SK-N-SH (cell line): ENCODE measurements around the gene TLDC2. TPM values are rescaled to one million over a fixed set of nuclear protein-coding genes. Genes with fewer than 3 reads are reported as not detected.
"Not testable (repeated sequence)": the region's sequence is repeated elsewhere in the genome, so short reads cannot be mapped to it uniquely, and the experiment has no call there.

Experiments
- CTCF ChIA-PET: fragments of 300-600, 350-600 bp; formaldehyde crosslinking; extraction: SDS; loops from one replicate; lab custom pipeline; 2021; lab: Yijun Ruan, JAX
- POLR2A ChIA-PET: fragments of 350-600 bp; sonication (Branson Sonifier 250); formaldehyde crosslinking; extraction: SDS; loops from one replicate; lab custom pipeline; 2020; ENCODE audit warnings: antibody characterized with exemption, inconsistent platforms; lab: Yijun Ruan, JAX
- DNase-seq: peaks from one replicate; pipeline ENCODE4 v3.0.0; 2012
- H2AFZ ChIP-seq: fragments of 200-600 bp; sonication (generic); 2 replicates; pipeline ENCODE4 v1.8.1; 2016; ENCODE audit warnings: antibody characterized with exemption, mild to moderate bottlenecking, low read depth
- H3F3A ChIP-seq: fragments of 200-600 bp; sonication (generic); replicated peaks from 2 replicates; pipeline ENCODE3; 2016; ENCODE audit warnings: antibody characterized with exemption, mild to moderate bottlenecking; ENCODE audit not compliant: insufficient read depth
- H3K27ac ChIP-seq, 2 experiments: fragments of 200-500 bp in 1 of 2; fragments of 200-600 bp in 1 of 2; sonication (Bioruptor generic) in 1 of 2; sonication (generic), shearing (Covaris generic) in 1 of 2; 2 replicates each; pipeline versions ENCODE4 v1.5.1 to v1.6.1; 2014 to 2016; ENCODE audit warnings: low read depth in 2 of 2, inconsistent platforms in 1 of 2, low read length in 1 of 2, mild to moderate bottlenecking in 1 of 2, mixed read lengths in 1 of 2
- H3K27me3 ChIP-seq: fragments of 200-600 bp; sonication (generic), shearing (Covaris generic); 2 replicates; pipeline ENCODE4 v1.6.1; 2016; ENCODE audit warnings: mixed run types; ENCODE audit not compliant: insufficient read depth
- H3K36me3 ChIP-seq, 2 experiments: fragments of 200-500 bp in 1 of 2; fragments of 200-600 bp in 1 of 2; sonication (Bioruptor generic) in 1 of 2; sonication (generic) in 1 of 2; replicated peaks in 1 of 2; 2 replicates each; pipeline versions ENCODE3 to v1.5.1; 2014 to 2016; ENCODE audit warnings: low read length in 1 of 2, mild to moderate bottlenecking in 1 of 2; ENCODE audit not compliant: insufficient read depth in 2 of 2, control insufficient read depth in 1 of 2
- H3K4me1 ChIP-seq, 2 experiments: fragments of 200-500 bp in 1 of 2; fragments of 200-600 bp in 1 of 2; sonication (Bioruptor generic) in 1 of 2; sonication (generic), shearing (Covaris generic) in 1 of 2; 2 replicates each; pipeline versions ENCODE4 v1.5.1 to v1.6.1; 2014 to 2016; ENCODE audit warnings: low read depth in 1 of 2, low read length in 1 of 2, mixed run types in 1 of 2; ENCODE audit not compliant: insufficient read depth in 2 of 2, control insufficient read depth in 1 of 2
- H3K4me2 ChIP-seq: fragments of 200-600 bp; sonication (generic), shearing (Covaris generic); 2 replicates; pipeline ENCODE4 v1.6.1; 2017; ENCODE audit warnings: mixed run types
- H3K4me3 ChIP-seq, 2 experiments: fragments of 200-500 bp in 1 of 2; fragments of 200-600 bp in 1 of 2; sonication (Bioruptor generic) in 1 of 2; sonication (generic), shearing (Covaris generic) in 1 of 2; 2 replicates each; pipeline versions ENCODE4 v1.5.1 to v1.8.1; 2014 to 2016; ENCODE audit warnings: low read depth in 2 of 2, inconsistent platforms in 1 of 2, low read length in 1 of 2, mild to moderate bottlenecking in 1 of 2, mixed read lengths in 1 of 2, moderate library complexity in 1 of 2
- H3K79me2 ChIP-seq: fragments of 200-600 bp; sonication (generic); 2 replicates; pipeline ENCODE4 v1.8.1; 2017; ENCODE audit warnings: mild to moderate bottlenecking; ENCODE audit not compliant: insufficient read depth
- H3K9ac ChIP-seq: fragments of 200-600 bp; sonication (generic); 2 replicates; pipeline ENCODE4 v1.6.1; 2017; ENCODE audit warnings: mixed run types
- H3K9me2 ChIP-seq: fragments of 200-600 bp; sonication (generic); 2 replicates; pipeline ENCODE4 v1.6.1; 2017; ENCODE audit warnings: mixed run types
- H3K9me3 ChIP-seq: fragments of 200-600 bp; sonication (generic); 2 replicates; pipeline ENCODE4 v1.6.1; 2017; ENCODE audit warnings: mixed run types, mild to moderate bottlenecking, moderate library complexity
- H4K20me1 ChIP-seq: fragments of 200-600 bp; sonication (generic); 2 replicates; pipeline ENCODE4 v1.6.1; 2017; ENCODE audit warnings: mild to moderate bottlenecking, mixed run types; ENCODE audit not compliant: insufficient read depth
- CHD2 ChIP-seq: fragments of 150-350 bp; IDR thresholded peaks from 2 replicates; pipeline ENCODE4 v1.6.1; 2018; ENCODE audit warnings: low read length; ENCODE audit not compliant: partially characterized antibody
- EP300 ChIP-seq, 2 experiments: IDR thresholded peaks; 2 replicates each; pipeline versions ENCODE4 v1.4.0 to v1.6.1; 2012; ENCODE audit warnings: borderline replicate concordance in 1 of 2, low read depth in 1 of 2, low read length in 1 of 2
- FOSL2 ChIP-seq: IDR thresholded peaks from 2 replicates; pipeline ENCODE4 v1.4.0; 2012; ENCODE audit warnings: low read depth, mild to moderate bottlenecking, moderate library complexity, borderline replicate concordance
- FOXM1 ChIP-seq: IDR thresholded peaks from 2 replicates; pipeline ENCODE4 v1.4.0; 2012; ENCODE audit warnings: low read depth, mild to moderate bottlenecking
- GABPA ChIP-seq: IDR thresholded peaks from 2 replicates; pipeline ENCODE4 v1.4.0; 2012; ENCODE audit warnings: low read depth, mild to moderate bottlenecking
- GATA2 ChIP-seq: sonication (generic); formaldehyde crosslinking; IDR thresholded peaks from 2 replicates; pipeline ENCODE4 v1.5.0; 2020; ENCODE audit warnings: mild to moderate bottlenecking, missing genetic modification reagents
- MAX ChIP-seq: IDR thresholded peaks from 2 replicates; pipeline ENCODE4 v1.4.0; 2012; ENCODE audit warnings: low read depth
- MXI1 ChIP-seq: IDR thresholded peaks from 2 replicates; pipeline ENCODE4 v1.6.1; 2012; ENCODE audit warnings: mild to moderate bottlenecking, low read depth, low read length, improper control_type of control experiment
- NFIC ChIP-seq: IDR thresholded peaks from 2 replicates; pipeline ENCODE4 v1.4.0; 2012; ENCODE audit warnings: borderline replicate concordance
- PBX3 ChIP-seq: IDR thresholded peaks from 2 replicates; pipeline ENCODE4; 2012
- RAD21 ChIP-seq: IDR thresholded peaks from 2 replicates; pipeline ENCODE4 v1.6.1; 2012; ENCODE audit warnings: mild to moderate bottlenecking, low read length
- RXRA ChIP-seq: IDR thresholded peaks from 2 replicates; pipeline ENCODE4 v1.4.0; 2012; ENCODE audit warnings: low read depth, mild to moderate bottlenecking, borderline replicate concordance
- TCF12 ChIP-seq: IDR thresholded peaks from 2 replicates; pipeline ENCODE4 v1.4.0; 2012
- USF2 ChIP-seq: fragments of 150-350 bp; IDR thresholded peaks from 2 replicates; pipeline ENCODE4 v1.6.1; 2017; ENCODE audit warnings: antibody characterized with exemption, low read length, low read depth, borderline replicate concordance
- WGBS: methylation state at CpG from one replicate; pipeline ENCODE4 v1.1.6; 2017; ENCODE audit warnings: low lambda C conversion rate; 5-methylcytosine and 5-hydroxymethylcytosine counted together
- polyA plus RNA-seq, 3 experiments: library from polyadenylated mRNA; depleted of rRNA; stranded (reverse); fragments of >200 nt; gene quantifications; 2 replicates each; pipeline ENCODE4 v1.2.3, GENCODE V29; 2012

Gene TLDC2
- polyA plus RNA-seq, 1 of the 3 experiments (the other 2 are of a cell fraction), result 0.02 TPM

- H3K79me2 ChIP-seq, result no peaks in the 10 kb centered on the region
- no peaks in the 10 kb centered on the region for H3F3A ChIP-seq
- ChIA-PET POLR2A (no interaction called here), CTCF (interaction anchor here (0.6 to 1.4 kb wide), 2 partner anchors 8 to 24 kb away, joined by 4 to 5 read pairs; no protein-coding TSS in a partner anchor)
- WGBS, result 95% methylated on average over 2 of the region's 2 CpGs
- no peaks in the 10 kb centered on the region for H3K9me2 ChIP-seq
- no peak overlapping the region for H3K27ac ChIP-seq
- H3K27me3 ChIP-seq, result no peaks in the 10 kb centered on the region
- no peaks in the 10 kb centered on the region for H4K20me1 ChIP-seq
- no peak overlapping the region for H3K9ac ChIP-seq
- H3K4me1 ChIP-seq, result no peaks in the 10 kb centered on the region
- H3K9me3 ChIP-seq, result no peaks in the 10 kb centered on the region
- H2AFZ ChIP-seq, result no peak overlapping the region
- H3K36me3 ChIP-seq, result peaks cover 0 to 3% of the 10 kb centered on the region in 2 experiments
- no peak for TF ChIP-seq RAD21
- no peak for TF ChIP-seq TCF12
- TF ChIP-seq MXI1, result no peak
- no peak for TF ChIP-seq EP300 (IDR thresholded peaks at IDR 0.05; ENCODE audit: borderline replicate concordance in 1 of 2, low read depth in 1 of 2, low read length in 1 of 2)
- TF ChIP-seq PBX3, result no peak
- TF ChIP-seq CHD2, result no peak
- TF ChIP-seq NFIC, result no peak
- TF ChIP-seq MAX, result no peak
- no peak for TF ChIP-seq GATA2 (CRISPR knock-in tag)
- no peak for TF ChIP-seq FOSL2
- TF ChIP-seq GABPA, result no peak
- TF ChIP-seq FOXM1, result no peak
- H3K4me3 ChIP-seq, result no peak overlapping the region
- DNase-seq, result no peak
- H3K4me2 ChIP-seq, result no peak overlapping the region
These were observed 19.1 kb downstream of the TLDC2 start for GRCh38 chr20:36895036-36895435.

GRCh38 chr20:36904690-36905089, 28.8 kb downstream of the TLDC2 start:
- no peak for DNase-seq
- Histone ChIP-seq H3K36me3 (no peaks in the 10 kb centered on the region), H3K9me2 (no peaks in the 10 kb centered on the region), H3K79me2 (no peaks in the 10 kb centered on the region), H3K27ac (no peak overlapping the region), H4K20me1 (no peaks in the 10 kb centered on the region), H3K9ac (no peak overlapping the region), H3K4me1 (peaks cover 0 to 2% of the 10 kb centered on the region in 2 experiments; a peak in 1 of 4 replicates), H3K4me3 (no peak overlapping the region), H3F3A (no peaks in the 10 kb centered on the region), H3K9me3 (no peaks in the 10 kb centered on the region), H3K27me3 (no peaks in the 10 kb centered on the region), H2AFZ (no peak overlapping the region), H3K4me2 (no peak overlapping the region)
- no peak for TF ChIP-seq USF2
- no peak for TF ChIP-seq RXRA
- WGBS, result 100% methylated on average over 2 of the region's 2 CpGs
- CTCF ChIA-PET, result interaction anchor here (0.6 to 1.0 kb wide), 3 partner anchors 15 to 138 kb away, joined by 3 read pairs; no protein-coding TSS in a partner anchor
- POLR2A ChIA-PET, result no interaction called here

- H3K4me2 ChIP-seq, H3K4me1 ChIP-seq, H2AFZ ChIP-seq, H3F3A ChIP-seq, DNase-seq, CTCF ChIA-PET, H4K20me1 ChIP-seq, H3K36me3 ChIP-seq, H3K9ac ChIP-seq, H3K9me3 ChIP-seq, H3K27ac ChIP-seq, H3K27me3 ChIP-seq, H3K9me2 ChIP-seq, H3K79me2 ChIP-seq, H3K4me3 ChIP-seq, POLR2A ChIA-PET: not testable (repeated sequence)
- 95% methylated on average over 10 of the region's 10 CpGs for WGBS
These were observed 29.6 kb downstream of the TLDC2 start for GRCh38 chr20:36905566-36905965.

GRCh38 chr20:36906086-36906485, 30.1 kb downstream of the TLDC2 start:
- H3K9ac ChIP-seq, H3K4me1 ChIP-seq, H3K9me3 ChIP-seq, H3K4me2 ChIP-seq, H3K4me3 ChIP-seq, DNase-seq, H3F3A ChIP-seq, H3K79me2 ChIP-seq, H3K27ac ChIP-seq, H3K36me3 ChIP-seq, H2AFZ ChIP-seq, H3K9me2 ChIP-seq, H3K27me3 ChIP-seq, H4K20me1 ChIP-seq, POLR2A ChIA-PET: not testable (repeated sequence)
- WGBS, result 93% methylated on average over 7 of the region's 7 CpGs
- CTCF ChIA-PET, result interaction anchor here (1.6 kb wide), 1 partner anchor 98 kb away, joined by 3 read pairs; no protein-coding TSS in a partner anchor
